AG09309 (cell line): ENCODE data around the gene KDM3A.

ENCODE experiments used
- DNase-seq: peaks from one replicate; pipeline ENCODE4 v3.0.0-alpha.2; 2010; ENCODE audit warnings: low read depth
- H3K4me3 ChIP-seq: 2 replicates; pipeline ENCODE4 v1.5.1; 2011; ENCODE audit warnings: mild to moderate bottlenecking, low read depth, low read length, moderate library complexity; ENCODE audit not compliant: control insufficient read depth
- TF ChIP-seq, protein P1 (sequence below): IDR thresholded peaks from 2 replicates; pipeline ENCODE4 v1.5.1; 2011; ENCODE audit warnings: mild to moderate bottlenecking, low read depth, low read length, inconsistent platforms; ENCODE audit not compliant: insufficient read depth, control insufficient read depth; ENCODE audit errors: missing control alignments

KDM3A gene

DNA sequence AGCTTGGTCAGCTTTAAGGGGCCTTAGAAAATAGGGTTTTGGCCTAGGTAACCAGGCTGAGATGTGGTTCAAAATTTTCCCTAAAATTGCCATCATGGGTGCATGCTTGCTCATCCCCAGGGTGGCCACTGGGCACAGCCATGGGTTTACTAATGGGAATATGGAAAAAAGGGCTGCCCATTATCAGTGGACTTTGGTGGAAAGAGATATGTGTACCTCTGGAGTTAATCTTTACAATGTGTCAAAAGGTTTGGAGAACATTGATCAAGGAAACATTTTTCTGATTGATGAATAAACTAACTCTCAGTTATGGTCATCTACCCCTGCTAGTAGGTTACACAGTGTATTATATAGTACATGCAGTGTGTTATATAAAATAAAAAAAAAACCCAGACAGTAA lies 13.1 kb downstream of the KDM3A start:
- no peak for DNase-seq
- no peak overlapping the region for H3K4me3 ChIP-seq
- TF ChIP-seq, protein P1, sequence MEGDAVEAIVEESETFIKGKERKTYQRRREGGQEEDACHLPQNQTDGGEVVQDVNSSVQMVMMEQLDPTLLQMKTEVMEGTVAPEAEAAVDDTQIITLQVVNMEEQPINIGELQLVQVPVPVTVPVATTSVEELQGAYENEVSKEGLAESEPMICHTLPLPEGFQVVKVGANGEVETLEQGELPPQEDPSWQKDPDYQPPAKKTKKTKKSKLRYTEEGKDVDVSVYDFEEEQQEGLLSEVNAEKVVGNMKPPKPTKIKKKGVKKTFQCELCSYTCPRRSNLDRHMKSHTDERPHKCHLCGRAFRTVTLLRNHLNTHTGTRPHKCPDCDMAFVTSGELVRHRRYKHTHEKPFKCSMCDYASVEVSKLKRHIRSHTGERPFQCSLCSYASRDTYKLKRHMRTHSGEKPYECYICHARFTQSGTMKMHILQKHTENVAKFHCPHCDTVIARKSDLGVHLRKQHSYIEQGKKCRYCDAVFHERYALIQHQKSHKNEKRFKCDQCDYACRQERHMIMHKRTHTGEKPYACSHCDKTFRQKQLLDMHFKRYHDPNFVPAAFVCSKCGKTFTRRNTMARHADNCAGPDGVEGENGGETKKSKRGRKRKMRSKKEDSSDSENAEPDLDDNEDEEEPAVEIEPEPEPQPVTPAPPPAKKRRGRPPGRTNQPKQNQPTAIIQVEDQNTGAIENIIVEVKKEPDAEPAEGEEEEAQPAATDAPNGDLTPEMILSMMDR, result no peak

DNA sequence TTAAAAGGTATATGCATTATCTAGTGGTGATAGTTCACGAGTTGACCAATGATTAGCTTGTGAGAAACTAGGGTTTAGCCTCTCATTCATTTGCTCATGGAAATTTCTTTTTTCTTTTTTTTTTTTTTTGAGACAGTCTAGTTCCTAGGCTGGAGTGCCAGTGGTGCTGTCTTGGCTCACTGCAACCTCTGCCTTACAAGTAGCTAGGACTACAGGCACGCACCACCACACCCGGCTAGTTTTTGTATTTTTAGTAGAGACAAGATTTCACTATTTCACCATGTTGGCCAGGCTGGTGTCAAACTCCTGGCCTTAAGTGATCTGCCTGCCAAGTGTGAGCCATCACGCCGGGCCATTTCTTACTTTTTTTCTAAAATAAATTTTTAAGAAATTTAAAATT lies 14.0 kb downstream of the KDM3A start:
- TF ChIP-seq, protein P1, result no peak
- no peak for DNase-seq

DNA sequence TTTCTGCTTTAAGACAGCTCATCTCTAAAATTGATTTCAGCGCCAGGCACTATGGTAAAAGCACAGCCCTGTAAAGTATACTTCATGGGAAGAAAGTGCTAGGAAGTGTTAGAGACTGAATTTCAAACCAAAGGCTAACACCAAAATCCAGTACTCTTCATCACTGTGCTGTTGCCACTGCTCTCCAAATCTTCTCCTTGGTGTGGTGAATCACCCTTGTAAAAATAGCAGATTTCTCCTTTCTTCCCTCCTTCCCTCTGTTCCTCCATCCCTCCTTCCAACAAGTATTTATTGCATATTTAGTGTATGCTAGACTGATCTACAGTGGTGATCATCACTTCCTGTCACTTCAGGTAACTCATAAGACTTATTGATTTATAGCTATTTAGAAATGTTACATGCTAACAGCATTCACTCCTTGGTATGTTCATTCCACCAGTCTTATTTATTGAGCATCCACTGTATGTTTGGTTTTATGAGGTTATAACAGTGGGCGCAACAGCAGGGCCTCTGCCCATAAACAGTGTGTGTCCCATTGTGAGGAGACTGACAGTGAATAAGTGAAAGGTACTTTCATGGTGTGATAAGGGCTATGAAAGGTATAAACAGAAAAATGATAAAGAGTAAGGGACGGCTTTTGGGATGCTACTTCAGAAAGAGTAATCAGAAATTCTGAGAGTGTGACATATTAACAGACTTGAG lies 20.0 kb downstream of the KDM3A start:
- TF ChIP-seq, protein P1, result no peak
- H3K4me3 ChIP-seq, result no peak overlapping the region
- no peak for DNase-seq

More for the DNA sequence above, 14.0 kb downstream of the KDM3A start:
- no peak overlapping the region for H3K4me3 ChIP-seq

DNA sequence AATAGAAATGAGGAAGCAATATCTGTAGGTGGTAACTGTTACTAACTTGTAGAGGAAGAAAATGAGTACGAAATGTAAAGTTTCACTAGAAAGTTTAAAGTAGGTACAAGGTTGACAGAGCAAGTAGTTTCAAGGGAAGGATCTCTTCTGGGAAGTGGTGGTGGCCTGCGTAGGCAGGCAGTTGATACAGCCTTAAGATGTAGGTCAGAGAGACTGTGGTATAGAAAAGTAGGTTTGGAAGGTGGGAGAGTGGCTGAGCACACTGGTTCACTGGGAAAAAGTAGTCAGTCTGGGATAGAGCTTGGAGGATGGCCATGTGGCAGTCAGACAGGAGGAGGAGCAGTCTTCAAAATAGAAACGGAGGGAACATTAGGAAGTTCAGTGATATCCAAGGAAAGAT lies 23.5 kb downstream of the KDM3A start:
- no peak for DNase-seq
- no peak overlapping the region for H3K4me3 ChIP-seq
- TF ChIP-seq, protein P1, result no peak

DNA sequence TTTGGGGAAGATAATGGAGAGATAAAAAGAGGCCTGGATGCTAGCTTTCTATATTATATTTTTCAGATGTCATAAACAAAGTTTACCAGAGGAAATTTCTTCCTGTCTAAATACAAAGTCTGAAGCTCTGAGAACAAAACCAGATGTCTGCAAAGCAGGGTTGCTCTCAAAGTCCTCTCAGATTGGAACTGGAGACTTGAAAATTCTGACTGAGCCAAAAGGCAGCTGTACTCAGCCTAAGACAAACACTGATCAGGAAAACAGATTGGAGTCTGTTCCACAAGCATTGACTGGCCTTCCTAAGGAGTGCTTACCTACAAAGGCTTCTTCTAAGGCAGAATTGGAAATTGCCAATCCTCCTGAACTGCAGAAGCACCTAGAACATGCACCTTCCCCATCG lies 25.1 kb downstream of the KDM3A start:
- no peak overlapping the region for H3K4me3 ChIP-seq
- DNase-seq, result no peak
- TF ChIP-seq, protein P1, result no peak

DNA sequence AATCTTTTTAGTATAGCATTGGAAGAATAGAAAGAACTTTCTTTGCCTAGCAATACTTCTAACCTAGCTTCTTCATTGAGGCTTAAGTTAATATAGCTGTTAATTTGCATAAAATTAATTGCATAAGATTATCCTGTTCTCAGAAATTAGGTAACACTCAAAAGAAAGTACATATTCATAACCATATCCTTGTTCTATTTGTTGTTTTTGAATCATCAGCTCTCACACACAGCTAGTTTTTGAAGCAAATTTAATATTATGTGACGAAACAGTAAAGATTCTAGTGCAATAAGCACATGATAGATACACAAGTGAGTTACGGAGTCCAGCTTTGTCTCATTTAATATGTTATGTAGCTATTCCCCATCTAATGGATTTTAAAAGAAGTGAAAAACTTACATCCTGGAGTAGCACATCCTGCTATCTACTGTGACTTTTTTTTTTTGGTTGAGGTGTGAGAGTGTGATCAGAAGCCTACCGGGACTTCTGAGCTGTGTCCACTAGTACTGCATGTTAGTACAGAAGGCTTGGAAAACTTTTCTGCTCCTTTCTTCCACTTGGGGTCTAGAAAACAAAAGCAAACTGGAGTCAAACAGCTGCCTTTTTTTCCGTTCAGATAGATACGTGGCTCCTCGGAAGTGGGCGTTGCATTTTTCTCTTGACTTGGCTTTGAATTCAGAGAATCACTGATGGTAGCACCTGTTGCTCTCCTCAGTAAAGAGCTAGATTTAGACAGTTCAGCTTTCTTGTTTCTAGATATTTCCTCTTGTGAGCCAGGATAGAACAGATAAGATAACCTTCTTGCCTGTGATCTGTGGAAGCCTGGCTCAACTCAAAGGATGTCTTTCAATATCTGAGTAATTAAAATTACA lies 27.2 kb downstream of the KDM3A start:
- TF ChIP-seq, protein P1, result no peak
- no peak for DNase-seq
- no peak overlapping the region for H3K4me3 ChIP-seq
